PFSK-1 (cell line): ENCODE results near the gene TMEM176A.

Experiments used
- FOXP2 ChIP-seq: optimal IDR thresholded peaks from 2 replicates; pipeline ENCODE3; 2011; ENCODE audit warnings: borderline replicate concordance, control low read depth, inconsistent platforms; ENCODE audit not compliant: insufficient read depth; ENCODE audit errors: extremely low read length, extremely low read depth
- POLR2AphosphoS5 ChIP-seq: IDR thresholded peaks from 2 replicates; pipeline ENCODE4 v1.6.1; 2012; ENCODE audit warnings: low read depth, mild to moderate bottlenecking, control low read depth, low read length, moderate library complexity
- REST ChIP-seq, 2 experiments: IDR thresholded peaks; 2 replicates each; pipeline versions ENCODE4 v1.6.1 to v1.8.0; 2011 to 2012; ENCODE audit warnings: low read depth in 2 of 2, low read length in 2 of 2, control low read depth in 1 of 2, inconsistent platforms in 1 of 2, mild to moderate bottlenecking in 1 of 2, moderate library complexity in 1 of 2; ENCODE audit not compliant: insufficient read depth in 1 of 2
- SIN3A ChIP-seq: IDR thresholded peaks from 2 replicates; pipeline ENCODE4 v1.6.1; 2012; ENCODE audit warnings: mild to moderate bottlenecking, low read length, moderate library complexity, borderline replicate concordance; ENCODE audit not compliant: insufficient read depth
- TAF1 ChIP-seq: IDR thresholded peaks from 2 replicates; pipeline ENCODE4 v1.6.1; 2012; ENCODE audit warnings: low read length, control low read depth, borderline replicate concordance; ENCODE audit not compliant: insufficient read depth

TMEM176A gene

GRCh38 chr7:150804802-150805201 is 4.2 kb downstream of the TMEM176A start:
- TF ChIP-seq REST (IDR thresholded peaks at IDR 0.05; ENCODE audit: insufficient read depth in 1 of 2, low read depth in 2 of 2, low read length in 2 of 2) (no peak), FOXP2 (no peak), POLR2AphosphoS5 (no peak), SIN3A (no peak), TAF1 (no peak)

- TF ChIP-seq TAF1 = no peak
- no peak for TF ChIP-seq SIN3A
Observed at GRCh38 chr7:150805864-150806263, 5.3 kb downstream of the TMEM176A start.

GRCh38 chr7:150806454-150806853 is 5.9 kb downstream of the TMEM176A start:
- no peak for TF ChIP-seq FOXP2
- TF ChIP-seq TAF1 = no peak
- TF ChIP-seq SIN3A = no peak
- TF ChIP-seq REST (IDR thresholded peaks at IDR 0.05; ENCODE audit: insufficient read depth in 1 of 2, low read depth in 2 of 2, low read length in 2 of 2) = no peak
- TF ChIP-seq POLR2AphosphoS5 = no peak

GRCh38 chr7:150806863-150807262 is 6.3 kb downstream of the TMEM176A start:
- TF ChIP-seq TAF1 (no peak), POLR2AphosphoS5 (no peak), FOXP2 (no peak), REST (IDR thresholded peaks at IDR 0.05; ENCODE audit: insufficient read depth in 1 of 2, low read depth in 2 of 2, low read length in 2 of 2) (no peak), SIN3A (no peak)

GRCh38 chr7:150814328-150815001 is 13.9 kb downstream of the TMEM176A start:
- TF ChIP-seq POLR2AphosphoS5 = no peak
- no peak for TF ChIP-seq TAF1
- TF ChIP-seq REST (IDR thresholded peaks at IDR 0.05; ENCODE audit: insufficient read depth in 1 of 2, low read depth in 2 of 2, low read length in 2 of 2) = no peak
- TF ChIP-seq SIN3A = no peak
- no peak for TF ChIP-seq FOXP2
